ENCODE measurements around the gene PCDHB7.
"Not testable (repeated sequence)": the region's sequence is repeated elsewhere in the genome, so short reads cannot be mapped to it uniquely, and the experiment has no call there.

PCDHB7 gene

GRCh38 chr5:141208478-141208877 lies 36.0 kb downstream of the PCDHB7 start, which contains the start of gene PCDHB12:
Gene PCDHB12, plus strand, starts transcription at chr5:141208719. Its CDS starts 189 bp downstream, at chr5:141208908.
- DNase-seq (ENCODE audit: low read depth, low spot score) = no peak
- Histone ChIP-seq H3K9ac (ENCODE audit: insufficient read length, low read depth) (no peak within 1 kb of the TSS), H3K27me3 (ENCODE audit: insufficient read depth, insufficient read length) (no peaks in the 10 kb centered on the region), H3K36me3 (ENCODE audit: insufficient read depth, insufficient read length, low read length) (no peaks in the 10 kb centered on the region), H3K4me1 (ENCODE audit: insufficient read depth, insufficient read length) (no peaks in the 10 kb centered on the region), H3K9me3 (ENCODE audit: insufficient read depth, low read length) (no peaks in the 10 kb centered on the region), H3K4me3 (ENCODE audit: insufficient read length, low read depth) (no peak within 1 kb of the TSS)
- TF ChIP-seq YY1 (IDR thresholded peaks at IDR 0.05; ENCODE audit: insufficient read depth, insufficient read length) = no peak
- no peak for TF ChIP-seq SUZ12 (IDR thresholded peaks at IDR 0.05; ENCODE audit: extremely low read depth, insufficient read depth, insufficient read length)
- TF ChIP-seq ZNF274 (IDR thresholded peaks at IDR 0.05; ENCODE audit: low read depth, low read length) = no peak

GRCh38 chr5:141210281-141210680 lies 37.8 kb downstream of the PCDHB7 start:
- H3K4me3 ChIP-seq (ENCODE audit: insufficient read length, low read depth); DNase-seq (ENCODE audit: low read depth, low spot score); H3K27me3 ChIP-seq (ENCODE audit: insufficient read depth, insufficient read length); H3K4me1 ChIP-seq (ENCODE audit: insufficient read depth, insufficient read length); H3K9ac ChIP-seq (ENCODE audit: insufficient read length, low read depth); H3K36me3 ChIP-seq (ENCODE audit: insufficient read depth, insufficient read length, low read length); H3K9me3 ChIP-seq (ENCODE audit: insufficient read depth, low read length): not testable (repeated sequence)

GRCh38 chr5:141210849-141211248 lies 38.4 kb downstream of the PCDHB7 start:
- not testable (repeated sequence) for H3K9me3 ChIP-seq (ENCODE audit: insufficient read depth, low read length); DNase-seq (ENCODE audit: low read depth, low spot score); H3K4me1 ChIP-seq (ENCODE audit: insufficient read depth, insufficient read length); H3K4me3 ChIP-seq (ENCODE audit: insufficient read length, low read depth); H3K27me3 ChIP-seq (ENCODE audit: insufficient read depth, insufficient read length); H3K9ac ChIP-seq (ENCODE audit: insufficient read length, low read depth); H3K36me3 ChIP-seq (ENCODE audit: insufficient read depth, insufficient read length, low read length)

GRCh38 chr5:141213656-141214339 lies 41.4 kb downstream of the PCDHB7 start, which contains the start of gene PCDHB13:
Gene PCDHB13, plus strand, starts transcription at chr5:141213919. Its CDS starts 205 bp downstream, at chr5:141214124.
- not testable (repeated sequence) for H3K4me3 ChIP-seq (ENCODE audit: insufficient read length, low read depth); H3K27me3 ChIP-seq (ENCODE audit: insufficient read depth, insufficient read length); H3K36me3 ChIP-seq (ENCODE audit: insufficient read depth, insufficient read length, low read length); H3K4me1 ChIP-seq (ENCODE audit: insufficient read depth, insufficient read length); H3K9ac ChIP-seq (ENCODE audit: insufficient read length, low read depth); H3K9me3 ChIP-seq (ENCODE audit: insufficient read depth, low read length)
- peak; percentile 32 for DNase-seq (ENCODE audit: low read depth, low spot score)

- not testable (repeated sequence) for H3K9me3 ChIP-seq (ENCODE audit: insufficient read depth, low read length); H3K4me3 ChIP-seq (ENCODE audit: insufficient read length, low read depth); DNase-seq (ENCODE audit: low read depth, low spot score); H3K27me3 ChIP-seq (ENCODE audit: insufficient read depth, insufficient read length); H3K36me3 ChIP-seq (ENCODE audit: insufficient read depth, insufficient read length, low read length); H3K4me1 ChIP-seq (ENCODE audit: insufficient read depth, insufficient read length); H3K9ac ChIP-seq (ENCODE audit: insufficient read length, low read depth)
These were observed 42.1 kb downstream of the PCDHB7 start for GRCh38 chr5:141214583-141214982.

- not testable (repeated sequence) for H3K27me3 ChIP-seq (ENCODE audit: insufficient read depth, insufficient read length); H3K4me1 ChIP-seq (ENCODE audit: insufficient read depth, insufficient read length); DNase-seq (ENCODE audit: low read depth, low spot score); H3K9ac ChIP-seq (ENCODE audit: insufficient read length, low read depth); H3K36me3 ChIP-seq (ENCODE audit: insufficient read depth, insufficient read length, low read length); H3K9me3 ChIP-seq (ENCODE audit: insufficient read depth, low read length); H3K4me3 ChIP-seq (ENCODE audit: insufficient read length, low read depth)
These were observed 43.1 kb downstream of the PCDHB7 start for GRCh38 chr5:141215504-141215903.

GRCh38 chr5:141216035-141216434 lies 43.6 kb downstream of the PCDHB7 start:
- not testable (repeated sequence) for H3K27me3 ChIP-seq (ENCODE audit: insufficient read depth, insufficient read length); H3K9ac ChIP-seq (ENCODE audit: insufficient read length, low read depth); H3K9me3 ChIP-seq (ENCODE audit: insufficient read depth, low read length); H3K4me1 ChIP-seq (ENCODE audit: insufficient read depth, insufficient read length); H3K4me3 ChIP-seq (ENCODE audit: insufficient read length, low read depth); DNase-seq (ENCODE audit: low read depth, low spot score); H3K36me3 ChIP-seq (ENCODE audit: insufficient read depth, insufficient read length, low read length)

GRCh38 chr5:141223112-141223783 lies 50.8 kb downstream of the PCDHB7 start, which contains the start of gene PCDHB14:
Gene PCDHB14, plus strand, starts transcription at chr5:141223343. Its CDS starts 163 bp downstream, at chr5:141223506.
- no peak within 1 kb of the TSS for H3K4me3 ChIP-seq (ENCODE audit: insufficient read length, low read depth)
- H3K9ac ChIP-seq (ENCODE audit: insufficient read length, low read depth) = no peak within 1 kb of the TSS
- H3K36me3 ChIP-seq (ENCODE audit: insufficient read depth, insufficient read length, low read length) = no peaks in the 10 kb centered on the region
- no peaks in the 10 kb centered on the region for H3K27me3 ChIP-seq (ENCODE audit: insufficient read depth, insufficient read length)
- TF ChIP-seq SUZ12 (IDR thresholded peaks at IDR 0.05; ENCODE audit: extremely low read depth, insufficient read depth, insufficient read length) (no peak), ZNF274 (IDR thresholded peaks at IDR 0.05; ENCODE audit: low read depth, low read length) (no peak), YY1 (IDR thresholded peaks at IDR 0.05; ENCODE audit: insufficient read depth, insufficient read length) (no peak)
- peak; percentile 27 for DNase-seq (ENCODE audit: low read depth, low spot score)
- no peaks in the 10 kb centered on the region for H3K4me1 ChIP-seq (ENCODE audit: insufficient read depth, insufficient read length)
- no peaks in the 10 kb centered on the region for H3K9me3 ChIP-seq (ENCODE audit: insufficient read depth, low read length)

GRCh38 chr5:141224844-141225243 lies 52.4 kb downstream of the PCDHB7 start:
- H3K4me3 ChIP-seq (ENCODE audit: insufficient read length, low read depth); H3K4me1 ChIP-seq (ENCODE audit: insufficient read depth, insufficient read length); DNase-seq (ENCODE audit: low read depth, low spot score); H3K9ac ChIP-seq (ENCODE audit: insufficient read length, low read depth); H3K36me3 ChIP-seq (ENCODE audit: insufficient read depth, insufficient read length, low read length); H3K9me3 ChIP-seq (ENCODE audit: insufficient read depth, low read length); H3K27me3 ChIP-seq (ENCODE audit: insufficient read depth, insufficient read length): not testable (repeated sequence)

GRCh38 chr5:141225421-141225820 lies 53.0 kb downstream of the PCDHB7 start:
- not testable (repeated sequence) for H3K27me3 ChIP-seq (ENCODE audit: insufficient read depth, insufficient read length); H3K9ac ChIP-seq (ENCODE audit: insufficient read length, low read depth); H3K4me3 ChIP-seq (ENCODE audit: insufficient read length, low read depth); H3K9me3 ChIP-seq (ENCODE audit: insufficient read depth, low read length); H3K36me3 ChIP-seq (ENCODE audit: insufficient read depth, insufficient read length, low read length); H3K4me1 ChIP-seq (ENCODE audit: insufficient read depth, insufficient read length); DNase-seq (ENCODE audit: low read depth, low spot score)

Data from NT2/D1 (cell line).